Lower lobe of right lung (tissue), 2 donors: Measurements from ENCODE around the gene UPB1. TPM values are rescaled to one million over a fixed set of nuclear protein-coding genes. Genes with fewer than 3 reads are reported as not detected.

Experiments used
- ATAC-seq, 2 donors: fragments of 200-7000 bp; cut with Tn5 transposase; one replicate each; pipeline ENCODE4 v1.9.1; 2020 to 2022; ENCODE audit warnings: mild to moderate bottlenecking in 2 of 2, moderate library complexity in 2 of 2
- DNase-seq: peaks from one replicate; pipeline ENCODE4 v3.0.0-alpha.2; 2020
- H3K27ac ChIP-seq: fragments of 200-600 bp; one replicate; pipeline ENCODE4 v1.8.0; 2022
- H3K27me3 ChIP-seq: fragments of 200-600 bp; one replicate; pipeline ENCODE4 v1.8.0; 2022; ENCODE audit warnings: low read depth
- H3K36me3 ChIP-seq: fragments of 200-600 bp; one replicate; pipeline ENCODE4 v1.8.0; 2022; ENCODE audit warnings: mild to moderate bottlenecking
- H3K4me1 ChIP-seq: fragments of 200-600 bp; one replicate; pipeline ENCODE4 v1.8.0; 2022
- H3K4me3 ChIP-seq: fragments of 200-600 bp; one replicate; pipeline ENCODE4 v1.8.0; 2022; ENCODE audit warnings: mild to moderate bottlenecking
- H3K9me3 ChIP-seq: fragments of 200-600 bp; one replicate; pipeline ENCODE4 v1.8.0; 2022
- intact Hi-C: fragments of 100-400 bp; cut with DNase I; formaldehyde crosslinking; loops from one replicate; pipeline ENCODE4 v1.11.0; 2022
- long read RNA-seq: library from polyadenylated mRNA; unstranded; transcript quantifications from one replicate; pipeline ENCODE4 v2.0.0, GENCODE V29; 2021
- total RNA-seq: library from RNA; stranded (reverse); fragmentation: NEBNext Ultra II Directional; extraction: Animal tissue kit (Norgen Biotek cat#: 25700); gene quantifications from one replicate; pipeline ENCODE4 v1.2.1, GENCODE V29; 2021
- TF ChIP-seq, protein P1 (sequence below): fragments of 200-600 bp; IDR thresholded peaks from one replicate; pipeline ENCODE4 v1.8.0; 2022; ENCODE audit warnings: antibody characterized with exemption, mild to moderate bottlenecking
- donor health status: DM: no; HTN: yes; CAD: no; lungs with severe emphysema.

Gene UPB1
- total RNA-seq = 1.2 TPM
- long read RNA-seq, partial matches to known transcripts = 0 of 2 reads
- long read RNA-seq, other reads (novel, unspliced or antisense) = 2 of 2 reads

- Histone ChIP-seq H3K4me1 (peaks cover 13% of the 10 kb centered on the region), H3K36me3 (no peaks in the 10 kb centered on the region), H3K4me3 (peak within 1 kb of the TSS; percentile 35), H3K27ac (no peak within 1 kb of the TSS), H3K9me3 (no peaks in the 10 kb centered on the region), H3K27me3 (peaks cover 29% of the 10 kb centered on the region)
- intact Hi-C loops = no loop called here
- peak; percentile 48 to 54 for ATAC-seq
- no peak for DNase-seq
- TF ChIP-seq, protein P1, sequence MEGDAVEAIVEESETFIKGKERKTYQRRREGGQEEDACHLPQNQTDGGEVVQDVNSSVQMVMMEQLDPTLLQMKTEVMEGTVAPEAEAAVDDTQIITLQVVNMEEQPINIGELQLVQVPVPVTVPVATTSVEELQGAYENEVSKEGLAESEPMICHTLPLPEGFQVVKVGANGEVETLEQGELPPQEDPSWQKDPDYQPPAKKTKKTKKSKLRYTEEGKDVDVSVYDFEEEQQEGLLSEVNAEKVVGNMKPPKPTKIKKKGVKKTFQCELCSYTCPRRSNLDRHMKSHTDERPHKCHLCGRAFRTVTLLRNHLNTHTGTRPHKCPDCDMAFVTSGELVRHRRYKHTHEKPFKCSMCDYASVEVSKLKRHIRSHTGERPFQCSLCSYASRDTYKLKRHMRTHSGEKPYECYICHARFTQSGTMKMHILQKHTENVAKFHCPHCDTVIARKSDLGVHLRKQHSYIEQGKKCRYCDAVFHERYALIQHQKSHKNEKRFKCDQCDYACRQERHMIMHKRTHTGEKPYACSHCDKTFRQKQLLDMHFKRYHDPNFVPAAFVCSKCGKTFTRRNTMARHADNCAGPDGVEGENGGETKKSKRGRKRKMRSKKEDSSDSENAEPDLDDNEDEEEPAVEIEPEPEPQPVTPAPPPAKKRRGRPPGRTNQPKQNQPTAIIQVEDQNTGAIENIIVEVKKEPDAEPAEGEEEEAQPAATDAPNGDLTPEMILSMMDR = no peak
These were observed at the start of gene UPB1 for GRCh38 chr22:24494528-24495364. TSS of gene UPB1 (plus strand) at chr22:24495332. CDS start at chr22:24495404, 72 bp downstream.

- Histone ChIP-seq H3K36me3 (peaks cover 19% of the 10 kb centered on the region), H3K27me3 (no peaks in the 10 kb centered on the region), H3K4me3 (no peak overlapping the region), H3K27ac (no peak overlapping the region), H3K9me3 (no peaks in the 10 kb centered on the region), H3K4me1 (peaks cover 6% of the 10 kb centered on the region)
- TF ChIP-seq, protein P1 = no peak
- intact Hi-C loops = no loop called here
- ATAC-seq = no peak
- no peak for DNase-seq
These were observed 49.5 kb upstream of the UPB1 start for GRCh38 chr22:24445481-24446259.

GRCh38 chr22:24446260-24446611, 48.9 kb upstream of the UPB1 start:
- ATAC-seq = no peak
- H3K36me3 ChIP-seq = peaks cover 14% of the 10 kb centered on the region
- H3K27me3 ChIP-seq = no peaks in the 10 kb centered on the region
- TF ChIP-seq, protein P1 = no peak
- H3K4me3 ChIP-seq = no peak overlapping the region
- H3K9me3 ChIP-seq = no peaks in the 10 kb centered on the region
- intact Hi-C loops = no loop called here
- no peak overlapping the region for H3K27ac ChIP-seq
- H3K4me1 ChIP-seq = peaks cover 6% of the 10 kb centered on the region
- DNase-seq = no peak

GRCh38 chr22:24450610-24451009, 44.5 kb upstream of the UPB1 start:
- Histone ChIP-seq H3K9me3 (no peaks in the 10 kb centered on the region), H3K4me3 (no peak overlapping the region), H3K36me3 (no peaks in the 10 kb centered on the region), H3K27ac (no peak overlapping the region), H3K27me3 (no peaks in the 10 kb centered on the region), H3K4me1 (peaks cover 15% of the 10 kb centered on the region)
- TF ChIP-seq, protein P1 = no peak
- ATAC-seq (no peak), DNase-seq (no peak)
- intact Hi-C loops = no loop called here

DNA sequence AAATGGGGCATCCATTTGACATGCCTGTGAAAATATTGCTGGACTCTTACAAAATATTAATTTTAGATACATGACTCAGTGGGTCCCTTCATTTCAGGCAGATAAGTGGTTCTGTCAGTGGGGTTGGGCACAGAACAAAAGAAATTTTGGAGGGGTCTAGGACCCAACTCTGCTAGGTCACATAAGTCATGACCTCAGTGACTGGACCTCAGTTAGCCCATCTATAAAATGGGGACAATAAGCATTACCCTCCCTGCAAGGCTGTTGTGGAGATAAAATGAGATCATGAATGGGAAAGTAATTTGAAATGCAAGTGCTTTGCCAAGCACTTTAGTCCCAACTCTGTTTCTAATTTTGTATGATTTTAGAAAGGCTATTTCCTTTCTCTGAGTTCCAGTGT, 44.0 kb upstream of the UPB1 start:
- ATAC-seq (no peak), DNase-seq (no peak)
- no peaks in the 10 kb centered on the region for H3K9me3 ChIP-seq
- intact Hi-C loops = no loop called here
- H3K27me3 ChIP-seq = no peaks in the 10 kb centered on the region
- no peak overlapping the region for H3K4me3 ChIP-seq
- TF ChIP-seq, protein P1 = no peak
- H3K27ac ChIP-seq = no peak overlapping the region
- H3K36me3 ChIP-seq = no peaks in the 10 kb centered on the region
- peaks cover 19% of the 10 kb centered on the region for H3K4me1 ChIP-seq
